Transverse colon (tissue), 4 donors: ENCODE results near the gene RARA. TPM values are rescaled to one million over a fixed set of nuclear protein-coding genes. Genes with fewer than 3 reads are reported as not detected.
"Not testable (repeated sequence)": the region's sequence is repeated elsewhere in the genome, so short reads cannot be mapped to it uniquely, and the experiment has no call there.

Experiments used
- DNase-seq: peaks from one replicate; pipeline ENCODE4 v3.0.0-alpha.2; 2019
- H3K27ac ChIP-seq, 4 donors: fragments of 200-600 bp; sonication (generic); 2 replicates each; pipeline ENCODE4 v1.5.1; 2016 to 2018; ENCODE audit warnings: inconsistent platforms in 4 of 4
- H3K27me3 ChIP-seq: fragments of 200-600 bp; sonication (generic); 2 replicates; pipeline ENCODE4 v1.5.1; 2017; ENCODE audit warnings: inconsistent platforms
- H3K36me3 ChIP-seq, 4 donors: fragments of 200-600 bp; sonication (generic); 2 replicates each; pipeline ENCODE4 v1.5.1; 2017 to 2019; ENCODE audit warnings: inconsistent platforms in 4 of 4
- H3K4me1 ChIP-seq, 4 donors: fragments of 200-600 bp; sonication (generic); 2 replicates each; pipeline ENCODE4 v1.5.1; 2017 to 2020; ENCODE audit warnings: inconsistent platforms in 4 of 4
- H3K4me3 ChIP-seq, 4 donors: fragments of 200-600 bp; sonication (generic); 1 replicate in 1 of 4; 2 replicates in 3 of 4; pipeline versions ENCODE4 v1.5.1 to v1.6.1; 2017 to 2019; ENCODE audit warnings: inconsistent platforms in 4 of 4
- H3K9me3 ChIP-seq, 2 donors: fragments of 200-600 bp; sonication (generic); 2 replicates each; pipeline ENCODE4 v1.5.1; 2017 to 2019; ENCODE audit warnings: inconsistent platforms in 2 of 2
- EP300 ChIP-seq: sonication (generic); formaldehyde crosslinking; IDR thresholded peaks from one replicate; pipeline ENCODE4 v1.6.1; 2017; ENCODE audit warnings: antibody characterized with exemption, low read depth
- POLR2A ChIP-seq: fragments of 450-650 bp; IDR thresholded peaks from one replicate; pipeline ENCODE4 v1.6.1; 2016; ENCODE audit warnings: antibody characterized with exemption, mild to moderate bottlenecking, moderate library complexity
- POLR2AphosphoS5 ChIP-seq, 3 donors: sonication (generic); formaldehyde crosslinking; IDR thresholded peaks; one replicate each; pipeline ENCODE4 v1.6.1; 2016; ENCODE audit warnings: antibody characterized with exemption in 3 of 3
- WGBS, 2 donors: methylation state at CpG; one replicate each; pipeline ENCODE4 v1.1.5; 2018; ENCODE audit warnings: low coverage in 1 of 2; 5-methylcytosine and 5-hydroxymethylcytosine counted together
- in situ Hi-C, 4 donors: fragments of 200-750 bp; cut with MboI; loops; one replicate each; pipeline versions ENCODE4 v1.15.0 to v1.15.1; 2017; ENCODE audit warnings: low sequenced_read_pairs in 3 of 4, low pct_ligation_motif_present in 1 of 4, low pct_unique_long_range_greater_than_20kb in 1 of 4
- intact Hi-C: fragments of 100-400 bp; cut with DNase I; formaldehyde crosslinking; loops from one replicate; pipeline ENCODE4 v1.15.1; 2023; ENCODE audit warnings: low total_unique reads
- total RNA-seq, 4 donors: library from RNA; depleted of rRNA; stranded (reverse); fragments of >200 nt; gene quantifications; one replicate each; pipeline ENCODE4 v1.1.0, GENCODE V29; 2016
- TF ChIP-seq, protein P1 (sequence below), 5 experiments: fragments of 200-600 bp in 3 of 5; fragments of 450-650 bp in 2 of 5; sonication (generic) in 3 of 5; IDR thresholded peaks; 1 replicate in 2 of 5; 2 replicates in 3 of 5; pipeline ENCODE4 v1.5.1; 2016 to 2017; ENCODE audit warnings: antibody characterized with exemption in 5 of 5, inconsistent platforms in 3 of 5, mild to moderate bottlenecking in 2 of 5, moderate library complexity in 1 of 5

RARA gene
- total RNA-seq, 4 donors from 2014 or later, result 23.5 to 110 (median 49.1) TPM

DNA sequence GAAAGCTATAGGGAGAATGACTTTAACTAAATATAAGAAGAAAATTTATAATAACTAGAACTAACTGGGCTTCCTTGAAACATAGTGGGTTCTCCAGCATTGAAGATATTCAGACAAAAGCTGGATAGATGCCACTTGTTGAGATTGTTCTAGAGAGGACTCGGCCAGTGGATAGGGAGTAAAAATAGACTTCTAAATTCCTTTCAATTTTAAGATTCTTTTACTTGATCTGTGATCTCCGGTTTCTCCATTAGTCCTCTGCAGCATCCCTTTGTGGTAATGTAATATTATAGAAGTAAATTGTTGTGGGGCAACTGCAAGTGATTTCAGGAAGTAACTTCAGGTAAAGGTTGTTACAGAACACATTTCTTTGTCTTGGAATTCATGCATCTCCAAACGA lies 10.3 kb upstream of the RARA start:
- no peaks in the 10 kb centered on the region for H3K9me3 ChIP-seq
- in situ Hi-C loops, result loop anchor here (10.0 to 25.0 kb wide), 4 partner anchors 104 to 286 kb away; partner anchors contain the start of genes CSF3 (in 1 of the 4) and RAPGEFL1 (in 1 of the 4)

DNA sequence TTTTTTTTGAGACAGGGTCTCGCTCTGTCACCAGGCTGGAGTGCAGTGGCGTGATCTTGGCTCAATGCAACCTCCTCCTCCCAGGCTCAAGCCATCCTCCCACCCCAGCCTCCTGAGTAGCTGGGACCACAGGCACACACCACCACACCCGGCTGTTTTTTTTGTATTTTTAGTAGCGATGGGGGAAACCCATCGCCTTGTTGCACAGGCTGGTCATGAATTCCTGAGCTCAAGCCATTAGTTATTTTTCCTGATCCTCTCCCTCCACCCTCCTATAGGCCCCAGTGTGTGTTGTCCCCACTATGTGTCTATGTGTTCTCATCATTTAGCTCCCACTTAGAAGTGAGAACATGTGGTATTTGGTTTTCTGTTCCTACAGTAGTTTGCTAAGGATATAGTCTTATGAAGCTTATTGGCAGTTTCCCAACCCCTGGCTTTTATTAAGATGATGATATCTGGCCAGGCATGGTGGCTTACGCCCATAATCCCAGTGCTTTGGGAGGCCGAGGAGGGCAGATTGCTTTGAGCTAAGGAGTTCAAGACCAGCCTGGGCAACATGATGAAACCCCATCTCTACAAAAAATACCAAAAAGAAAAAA lies 9.7 kb upstream of the RARA start:
- 70 to 90% methylated on average over 4 to 7 of the region's 7 CpGs for WGBS, 2 donors
- intact Hi-C loops, H3K27me3 ChIP-seq, H3K4me3 ChIP-seq, H3K27ac ChIP-seq, H3K36me3 ChIP-seq, H3K9me3 ChIP-seq, DNase-seq: not testable (repeated sequence)
- in situ Hi-C loops, result loop anchor here (10.0 to 25.0 kb wide), 4 partner anchors 104 to 287 kb away; partner anchors contain the start of genes CSF3 (in 1 of the 4) and RAPGEFL1 (in 1 of the 4)
- H3K4me1 ChIP-seq, result peaks cover 4 to 15% (median 10%) of the 10 kb centered on the region in 4 donors

More for the DNA sequence above, 10.3 kb upstream of the RARA start:
- TF ChIP-seq EP300 (no peak), POLR2A (no peak), POLR2AphosphoS5 (IDR thresholded peaks at IDR 0.05) (no peak)
- TF ChIP-seq, protein P1, sequence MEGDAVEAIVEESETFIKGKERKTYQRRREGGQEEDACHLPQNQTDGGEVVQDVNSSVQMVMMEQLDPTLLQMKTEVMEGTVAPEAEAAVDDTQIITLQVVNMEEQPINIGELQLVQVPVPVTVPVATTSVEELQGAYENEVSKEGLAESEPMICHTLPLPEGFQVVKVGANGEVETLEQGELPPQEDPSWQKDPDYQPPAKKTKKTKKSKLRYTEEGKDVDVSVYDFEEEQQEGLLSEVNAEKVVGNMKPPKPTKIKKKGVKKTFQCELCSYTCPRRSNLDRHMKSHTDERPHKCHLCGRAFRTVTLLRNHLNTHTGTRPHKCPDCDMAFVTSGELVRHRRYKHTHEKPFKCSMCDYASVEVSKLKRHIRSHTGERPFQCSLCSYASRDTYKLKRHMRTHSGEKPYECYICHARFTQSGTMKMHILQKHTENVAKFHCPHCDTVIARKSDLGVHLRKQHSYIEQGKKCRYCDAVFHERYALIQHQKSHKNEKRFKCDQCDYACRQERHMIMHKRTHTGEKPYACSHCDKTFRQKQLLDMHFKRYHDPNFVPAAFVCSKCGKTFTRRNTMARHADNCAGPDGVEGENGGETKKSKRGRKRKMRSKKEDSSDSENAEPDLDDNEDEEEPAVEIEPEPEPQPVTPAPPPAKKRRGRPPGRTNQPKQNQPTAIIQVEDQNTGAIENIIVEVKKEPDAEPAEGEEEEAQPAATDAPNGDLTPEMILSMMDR (IDR thresholded peaks at IDR 0.05), result no peak
- Histone ChIP-seq H3K4me1 (peaks cover 0 to 10% (median 5%) of the 10 kb centered on the region in 4 donors), H3K36me3 (no peaks in the 10 kb centered on the region), H3K27me3 (no peaks in the 10 kb centered on the region), H3K27ac (no peak overlapping the region), H3K4me3 (no peak overlapping the region)
- intact Hi-C loops, result no loop called here
- DNase-seq, result no peak
- WGBS, 2 donors, result 53 to 55% methylated on average over 3 of the region's 3 CpGs

DNA sequence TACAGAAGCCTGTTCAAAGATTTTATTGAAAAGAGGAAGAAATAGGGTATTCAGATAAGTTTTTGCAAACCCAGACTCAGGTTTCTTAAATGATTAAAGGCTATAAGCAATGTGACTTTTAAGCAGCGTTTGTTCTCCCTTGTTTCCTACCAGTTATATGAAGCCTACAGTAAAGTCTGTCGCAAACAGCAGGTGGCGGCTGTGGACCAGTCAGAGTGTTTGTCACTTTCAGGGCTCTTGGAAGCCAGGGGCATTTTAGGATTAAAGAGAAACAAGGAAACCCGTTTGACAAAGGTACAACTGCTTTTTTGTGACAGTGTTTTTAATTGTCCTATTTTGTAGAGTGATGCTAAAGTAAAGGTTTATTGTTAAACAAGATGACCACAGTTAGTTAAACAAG lies 7.7 kb upstream of the RARA start:
- H3K4me1 ChIP-seq, result peaks cover 7 to 26% (median 16%) of the 10 kb centered on the region in 4 donors
- peak; percentile 43 for DNase-seq
- in situ Hi-C loops, result loop anchor here (5.0 kb wide), 2 partner anchors 51 to 56 kb away; no protein-coding TSS in a partner anchor
- no peak overlapping the region for H3K4me3 ChIP-seq
- intact Hi-C loops, result no loop called here
- WGBS, 2 donors, result 49 to 50% methylated on average over 4 of the region's 4 CpGs
- no peaks in the 10 kb centered on the region for H3K36me3 ChIP-seq
- no peaks in the 10 kb centered on the region for H3K9me3 ChIP-seq
- H3K27ac ChIP-seq, result no peak overlapping the region
- H3K27me3 ChIP-seq, result no peaks in the 10 kb centered on the region
- TF ChIP-seq POLR2AphosphoS5 (IDR thresholded peaks at IDR 0.05), result no peak
- TF ChIP-seq, protein P1 (IDR thresholded peaks at IDR 0.05), result peak in 4 of 5 experiments; percentile 31 to 51 (median 36)

DNA sequence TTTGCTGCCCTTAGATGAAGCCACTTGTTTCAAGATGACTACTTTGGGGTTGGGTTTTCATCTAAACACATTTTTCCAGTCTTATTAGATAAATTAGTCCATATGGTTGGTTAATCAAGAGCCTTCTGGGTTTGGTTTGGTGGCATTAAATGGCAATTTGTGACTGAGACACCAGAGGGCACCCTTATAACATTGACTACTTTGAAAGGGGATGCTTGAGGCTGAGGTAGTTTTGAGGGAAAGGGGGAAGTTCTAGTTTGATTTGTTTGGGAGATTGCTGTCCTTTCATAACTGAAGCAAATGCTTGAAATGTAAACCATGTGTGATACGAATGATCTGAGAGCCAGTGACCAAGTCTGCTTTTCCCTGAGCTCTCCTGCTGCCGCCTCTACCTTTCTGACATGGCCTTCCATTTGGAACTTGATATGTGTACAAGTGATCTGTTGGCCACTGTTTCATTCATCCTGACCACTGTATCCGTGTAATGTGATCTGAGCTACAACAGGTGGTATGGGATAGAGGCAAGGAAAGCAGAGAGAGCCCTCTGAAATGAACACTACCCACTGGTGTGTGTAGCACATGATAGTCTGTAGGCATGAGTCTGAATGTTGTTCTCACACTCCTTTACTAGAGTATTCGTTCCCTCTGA lies 5.8 kb upstream of the RARA start:
- 27 to 52% methylated on average over 3 to 4 of the region's 4 CpGs for WGBS, 2 donors
- Histone ChIP-seq H3K4me3 (no peak overlapping the region), H3K4me1 (peaks cover 20 to 44% (median 33%) of the 10 kb centered on the region in 4 donors), H3K27me3 (no peaks in the 10 kb centered on the region), H3K36me3 (no peaks in the 10 kb centered on the region), H3K27ac (peak overlapping the region; percentile 59 to 81 (median 74)), H3K9me3 (no peaks in the 10 kb centered on the region)
- DNase-seq, result peak; percentile 62
- intact Hi-C loops (no loop called here), in situ Hi-C loops (loop anchor here (5.0 kb wide), 2 partner anchors 49 to 54 kb away; no protein-coding TSS in a partner anchor)
- TF ChIP-seq POLR2AphosphoS5 (IDR thresholded peaks at IDR 0.05) (no peak), EP300 (no peak), POLR2A (no peak)
- TF ChIP-seq, protein P1 (IDR thresholded peaks at IDR 0.05), result peak; percentile 69 to 80 (median 74)
